Activated CD8-positive, alpha-beta memory T cell treated with anti-CD3 and anti-CD28 coated beads for 48 hours (primary cell): ENCODE measurements around the gene IRF2BPL.
A peak's percentile ranks its signal among the peaks of the same experiment; 100 is the strongest.
"Not testable (repeated sequence)": the region's sequence is repeated elsewhere in the genome, so short reads cannot be mapped to it uniquely, and the experiment has no call there.

ENCODE experiments used
- DNase-seq, 3 experiments: peaks; one replicate each; pipeline ENCODE4 v3.0.0-alpha.2; 2020; ENCODE audit warnings: low read depth in 2 of 3, low spot score in 2 of 3

IRF2BPL gene

DNA sequence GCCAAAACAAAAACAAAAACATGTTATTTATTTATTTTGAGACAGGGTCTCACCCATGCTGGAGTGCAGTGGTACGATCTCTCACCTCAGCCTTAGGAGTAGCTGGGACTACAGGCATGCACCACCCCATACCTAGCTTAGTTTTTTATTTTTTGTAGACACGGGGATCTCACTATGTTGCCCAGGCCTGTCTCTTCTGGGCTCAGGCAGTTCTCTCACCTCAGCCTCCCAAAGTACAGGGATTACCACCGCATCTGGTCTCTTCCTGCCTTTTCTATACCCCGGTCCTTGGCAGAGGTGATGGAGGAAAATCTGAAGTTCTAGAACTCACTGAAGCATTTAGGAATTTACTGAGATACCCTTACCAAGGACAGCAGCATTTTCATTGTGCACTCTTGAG, 6.8 kb upstream of the IRF2BPL start:
- DNase-seq, result no peak

DNA sequence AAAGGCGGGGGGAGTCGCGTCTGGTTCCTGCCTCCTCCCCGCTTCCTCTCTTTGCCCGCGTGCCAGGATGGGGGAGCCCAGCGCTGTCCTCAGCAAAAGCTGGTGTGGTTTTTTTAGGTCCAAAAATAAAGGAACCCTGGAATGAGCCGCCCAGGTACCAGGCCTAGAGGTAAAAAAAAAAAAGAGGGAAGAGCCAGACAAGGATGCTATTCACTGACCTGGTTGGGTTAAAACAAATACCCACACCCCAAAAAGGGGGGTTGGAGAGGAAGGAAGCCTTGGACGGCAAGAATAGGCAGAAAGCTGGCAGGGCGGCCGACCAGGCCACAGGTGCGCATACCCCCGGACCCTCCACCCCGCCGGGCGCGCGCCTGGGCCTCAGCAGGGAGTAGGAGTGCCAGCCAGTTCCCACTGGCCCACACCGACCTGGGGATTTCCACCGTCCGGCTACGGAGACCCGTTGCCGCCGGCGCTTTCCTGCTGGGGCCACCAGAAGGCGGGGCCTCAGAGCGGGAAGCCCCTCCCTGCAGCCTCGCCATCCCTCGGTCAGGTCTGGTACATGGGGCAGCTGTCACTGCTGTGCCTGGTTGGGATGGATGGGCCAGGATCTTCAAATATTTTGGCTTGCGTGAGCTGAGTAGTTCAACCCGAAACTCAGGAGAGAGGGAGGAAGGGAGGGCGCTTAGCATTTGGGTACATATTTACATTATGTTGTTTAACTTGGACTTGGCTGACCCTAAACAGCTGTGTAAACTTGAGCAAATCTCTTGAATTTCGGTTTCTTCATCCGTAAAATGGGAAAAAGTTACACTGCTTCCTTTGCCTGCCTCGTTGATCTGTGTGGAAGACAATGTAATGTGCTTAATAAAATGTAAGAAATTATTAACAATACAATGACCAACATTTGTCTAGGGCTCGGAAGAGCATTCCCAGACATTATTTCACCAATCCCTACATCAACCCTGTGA, 5.4 kb upstream of the IRF2BPL start:
- DNase-seq, result peak; percentile 61 to 81 (median 63)

DNA sequence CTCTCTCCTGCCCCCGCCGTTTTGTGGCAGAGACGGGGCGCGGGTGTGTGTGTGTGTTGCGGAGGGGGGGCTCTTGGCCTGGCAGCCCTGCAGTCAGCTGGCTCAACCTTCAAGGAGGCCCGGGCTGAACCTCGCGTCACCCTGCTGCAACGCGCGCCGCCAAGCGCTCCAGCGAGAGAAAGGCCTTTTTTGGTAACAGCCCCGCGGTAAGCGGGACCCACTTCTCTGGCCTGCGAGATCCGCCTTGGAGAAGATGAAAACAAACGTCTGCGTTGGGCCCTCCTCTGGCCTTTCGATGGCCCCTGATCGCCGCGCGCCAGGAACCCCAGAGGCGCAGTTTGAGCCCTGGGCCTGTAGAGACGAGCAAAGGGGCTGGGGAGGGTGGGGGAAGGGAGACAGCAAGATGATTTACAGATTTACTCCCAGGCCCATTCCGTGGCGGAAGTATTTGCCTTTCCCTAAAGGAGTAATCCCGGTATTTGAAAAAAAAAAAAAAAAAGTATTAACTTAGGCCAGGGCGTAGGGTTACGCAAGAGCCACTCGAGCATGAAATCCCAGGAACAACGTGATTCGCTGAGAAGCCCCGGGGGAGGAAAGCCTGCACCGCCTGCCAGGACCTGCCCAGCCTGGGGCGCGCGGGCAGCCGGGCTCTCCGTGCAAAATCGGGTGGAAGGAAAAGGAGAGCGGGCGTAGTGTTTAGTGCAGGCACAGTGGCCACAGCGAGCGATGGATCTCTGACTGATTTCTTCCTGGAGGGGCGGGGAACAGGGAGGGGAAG, 4.5 kb upstream of the IRF2BPL start:
- DNase-seq, result peak in 2 of 3 experiments; percentile 46 to 49

DNA sequence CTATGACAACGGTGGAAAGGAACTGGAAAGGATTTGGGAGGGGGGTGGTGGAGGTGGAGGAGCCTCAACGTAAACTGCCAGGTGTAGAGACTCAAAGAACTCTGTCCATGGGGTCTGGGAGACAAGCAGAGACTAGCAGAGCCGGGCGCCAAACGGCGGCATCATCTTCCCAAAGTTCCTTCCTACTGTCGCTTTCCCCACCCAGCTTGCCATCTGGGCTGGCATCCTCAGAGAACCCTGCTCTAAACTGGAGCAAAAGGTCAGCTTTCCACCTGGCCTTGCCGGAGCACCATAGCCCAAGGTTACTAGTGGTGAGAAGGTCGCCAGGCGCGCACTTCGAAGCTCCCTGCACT, 4.0 kb upstream of the IRF2BPL start:
- DNase-seq, result no peak

DNA sequence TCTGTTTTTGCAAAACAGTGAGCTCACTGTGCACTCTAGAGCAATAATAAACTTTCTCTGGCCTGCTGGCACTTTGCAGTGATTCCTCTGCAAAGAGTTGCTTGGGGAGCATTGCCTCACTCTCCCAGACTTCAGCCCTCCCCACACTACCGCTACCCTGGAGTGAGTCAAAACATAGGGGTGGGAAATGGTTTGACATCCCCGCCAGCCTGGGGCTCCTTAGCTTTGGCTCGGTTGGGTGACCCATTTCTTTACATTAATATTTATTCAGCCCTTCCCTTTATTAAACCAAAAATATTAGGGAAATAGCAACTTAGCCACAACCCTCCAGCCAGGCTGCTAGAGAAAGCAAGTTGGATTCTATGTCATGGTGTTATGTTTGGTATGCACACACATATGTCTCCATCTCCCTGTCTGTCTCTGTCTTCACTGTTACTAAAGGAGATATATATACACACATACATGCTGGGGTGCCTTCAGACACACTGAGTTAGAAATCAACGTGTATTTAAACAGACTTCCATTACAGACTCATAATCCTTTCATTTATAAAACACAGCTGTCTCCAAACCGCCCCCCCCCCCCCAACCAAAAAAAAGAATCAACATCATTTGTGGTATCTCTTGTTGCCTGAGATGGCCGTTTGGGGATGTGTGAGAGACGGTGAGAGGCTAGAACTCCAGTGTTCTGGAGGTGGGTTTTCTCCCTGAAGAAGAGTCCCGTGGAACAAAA, 3.4 kb upstream of the IRF2BPL start:
- no peak for DNase-seq

DNA sequence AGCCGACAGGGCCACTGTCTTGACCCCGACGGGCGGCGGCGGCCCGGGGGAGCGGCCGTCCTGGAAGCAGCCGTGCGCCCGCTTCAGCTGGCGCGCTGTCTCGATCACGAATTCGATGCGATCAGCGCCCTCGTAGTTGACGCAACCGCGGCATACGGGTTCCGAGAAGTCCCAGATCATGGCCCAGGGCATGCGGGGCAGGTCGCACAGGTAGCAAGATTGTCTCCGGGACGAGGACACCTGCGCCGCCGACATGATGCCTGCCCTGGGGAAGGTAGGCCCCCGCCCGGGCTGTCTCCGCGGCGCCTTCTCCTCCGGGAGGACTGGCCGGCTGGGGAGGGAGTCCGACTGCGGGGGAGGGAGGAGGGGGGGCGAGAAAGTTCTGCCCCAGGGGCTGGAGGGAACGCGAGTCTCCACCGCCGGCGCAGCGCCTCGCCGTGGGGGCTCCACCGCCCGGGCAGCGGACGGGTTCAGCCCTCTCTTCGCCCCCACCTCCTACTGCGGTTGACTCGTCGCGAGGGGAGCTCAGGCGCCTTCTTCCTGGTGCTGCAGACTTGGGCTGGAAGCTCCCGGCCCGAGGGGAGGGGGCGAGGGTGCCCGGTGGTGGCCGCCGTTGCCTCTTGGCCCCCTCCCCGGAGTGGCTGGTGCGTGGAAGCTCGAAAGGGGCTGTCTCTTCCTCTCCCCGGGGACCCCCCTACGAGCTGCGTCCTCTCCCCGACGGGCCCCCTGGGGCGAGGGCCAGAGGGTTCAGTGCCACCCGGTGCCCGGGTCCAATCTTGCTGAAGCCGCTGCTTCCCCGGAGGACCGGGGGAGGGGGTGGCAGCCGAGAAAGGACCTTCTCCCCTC, 747 bp downstream of the IRF2BPL start:
- DNase-seq, result peak; percentile 40 to 56 (median 47)

DNA sequence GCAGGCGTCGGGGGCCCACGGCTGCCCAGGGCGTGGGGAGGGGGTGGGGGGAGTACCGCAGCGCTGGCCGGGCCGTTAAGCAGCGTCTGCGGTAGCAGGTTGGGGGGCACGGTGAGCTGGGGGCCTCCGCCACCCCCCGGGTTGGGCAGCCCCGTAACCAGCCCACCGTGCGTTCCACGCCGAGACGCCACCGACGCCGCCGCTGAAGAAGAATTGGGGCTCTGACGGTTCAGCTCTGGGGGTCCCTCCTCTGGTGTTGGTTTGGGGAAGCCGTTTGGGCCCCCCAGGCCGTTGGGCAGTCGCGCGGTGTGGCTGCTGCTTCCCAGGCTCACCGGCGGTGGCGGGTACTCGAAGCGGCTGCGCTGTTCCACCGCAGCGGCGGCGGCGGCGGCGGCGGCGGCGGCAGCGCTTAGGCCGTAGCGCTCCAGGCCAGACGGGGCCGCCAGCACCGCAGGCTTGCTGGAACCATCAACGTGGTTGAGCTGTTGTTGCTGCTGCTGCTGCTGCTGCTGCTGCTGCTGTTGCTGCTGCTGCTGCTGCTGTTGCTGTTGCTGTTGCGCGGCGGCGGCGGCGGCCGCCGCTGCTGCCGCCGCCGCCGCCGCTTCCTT, 1.5 kb downstream of the IRF2BPL start:
- peak in 1 of 3 experiments; percentile 25 for DNase-seq

DNA sequence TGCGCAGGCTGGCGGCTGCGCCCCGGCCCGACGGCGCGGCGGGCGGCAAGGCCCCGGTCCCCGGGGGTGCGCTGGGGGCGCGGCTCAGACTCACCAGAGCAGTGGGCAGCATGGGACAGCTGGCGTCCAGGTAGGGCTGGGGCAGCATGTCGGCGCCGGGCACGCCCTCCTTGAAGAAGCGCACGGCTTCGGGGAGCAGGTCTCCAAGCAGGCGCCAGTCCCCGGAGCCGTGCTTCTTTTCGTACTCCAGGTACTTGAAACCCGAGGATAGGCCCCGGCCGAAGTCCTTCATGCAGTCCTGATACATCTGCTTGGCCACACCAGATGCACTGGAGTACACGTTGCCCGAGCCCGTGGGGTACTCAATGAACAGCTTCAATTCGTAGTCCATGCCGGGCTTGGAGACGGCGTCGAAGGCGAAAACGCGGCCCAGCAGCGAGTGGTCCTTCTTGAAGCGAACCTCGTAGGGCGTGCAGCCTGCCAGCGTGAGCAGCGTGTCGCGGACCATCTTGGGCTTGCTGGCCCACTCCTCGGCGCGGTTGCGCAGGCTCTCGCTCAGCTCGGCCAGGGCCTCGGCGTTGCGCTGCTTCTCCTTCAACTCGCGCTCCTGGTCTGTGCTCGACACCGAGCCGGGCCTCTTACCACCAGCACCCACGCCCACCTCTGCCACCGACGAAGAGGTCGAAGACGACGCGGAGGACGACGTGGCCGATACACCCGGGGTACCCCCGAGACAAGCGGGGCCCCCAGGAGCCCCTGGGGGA, 2.2 kb downstream of the IRF2BPL start:
- DNase-seq, result no peak

DNA sequence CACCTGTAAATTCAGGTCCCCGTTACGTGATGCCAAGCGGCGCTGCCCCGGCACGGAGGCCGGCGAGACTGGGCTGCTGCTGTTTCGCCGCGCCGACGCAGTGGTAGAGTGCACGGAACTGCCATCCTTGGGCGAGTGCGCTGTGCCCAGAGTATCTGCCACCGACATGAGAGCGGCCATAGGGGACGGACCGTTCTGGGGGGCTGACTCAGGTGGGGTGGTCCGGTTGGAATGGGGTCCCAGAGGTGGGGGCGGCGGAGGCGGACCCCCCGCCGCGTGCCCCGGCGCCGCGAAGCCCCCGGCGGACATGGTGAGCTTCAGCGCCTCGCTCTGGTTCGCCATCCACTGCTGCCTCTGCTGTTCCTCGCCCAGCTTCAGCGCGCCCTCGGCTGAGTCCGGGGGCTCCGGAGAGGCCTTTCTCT, 2.8 kb downstream of the IRF2BPL start:
- DNase-seq, result no peak

DNA sequence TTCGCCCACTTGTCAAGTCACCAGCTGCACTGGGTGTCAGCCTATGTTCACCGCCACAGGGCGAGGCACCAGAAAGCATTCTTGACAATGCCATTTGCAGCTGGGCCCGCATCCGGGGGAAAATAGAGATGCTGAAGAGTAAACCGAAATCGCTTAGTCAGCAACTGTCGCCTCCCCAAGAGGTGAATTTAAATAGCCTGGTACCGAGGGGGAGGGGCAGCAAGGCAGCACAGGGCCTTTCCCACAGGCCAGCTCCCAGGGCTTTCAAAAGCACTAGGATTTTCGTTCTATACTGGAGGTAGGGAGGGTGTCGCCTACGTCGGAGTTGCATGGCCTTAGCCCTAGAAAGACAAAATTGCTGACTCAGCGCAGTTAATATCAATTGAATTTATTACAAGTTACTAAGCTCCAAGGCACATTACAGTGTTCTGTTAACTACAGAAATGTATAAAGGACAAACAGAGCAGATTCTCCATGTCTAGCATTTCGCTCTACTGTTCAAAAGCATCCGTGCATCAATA, 4.3 kb downstream of the IRF2BPL start:
- peak in 2 of 3 experiments; percentile 29 to 51 for DNase-seq

DNA sequence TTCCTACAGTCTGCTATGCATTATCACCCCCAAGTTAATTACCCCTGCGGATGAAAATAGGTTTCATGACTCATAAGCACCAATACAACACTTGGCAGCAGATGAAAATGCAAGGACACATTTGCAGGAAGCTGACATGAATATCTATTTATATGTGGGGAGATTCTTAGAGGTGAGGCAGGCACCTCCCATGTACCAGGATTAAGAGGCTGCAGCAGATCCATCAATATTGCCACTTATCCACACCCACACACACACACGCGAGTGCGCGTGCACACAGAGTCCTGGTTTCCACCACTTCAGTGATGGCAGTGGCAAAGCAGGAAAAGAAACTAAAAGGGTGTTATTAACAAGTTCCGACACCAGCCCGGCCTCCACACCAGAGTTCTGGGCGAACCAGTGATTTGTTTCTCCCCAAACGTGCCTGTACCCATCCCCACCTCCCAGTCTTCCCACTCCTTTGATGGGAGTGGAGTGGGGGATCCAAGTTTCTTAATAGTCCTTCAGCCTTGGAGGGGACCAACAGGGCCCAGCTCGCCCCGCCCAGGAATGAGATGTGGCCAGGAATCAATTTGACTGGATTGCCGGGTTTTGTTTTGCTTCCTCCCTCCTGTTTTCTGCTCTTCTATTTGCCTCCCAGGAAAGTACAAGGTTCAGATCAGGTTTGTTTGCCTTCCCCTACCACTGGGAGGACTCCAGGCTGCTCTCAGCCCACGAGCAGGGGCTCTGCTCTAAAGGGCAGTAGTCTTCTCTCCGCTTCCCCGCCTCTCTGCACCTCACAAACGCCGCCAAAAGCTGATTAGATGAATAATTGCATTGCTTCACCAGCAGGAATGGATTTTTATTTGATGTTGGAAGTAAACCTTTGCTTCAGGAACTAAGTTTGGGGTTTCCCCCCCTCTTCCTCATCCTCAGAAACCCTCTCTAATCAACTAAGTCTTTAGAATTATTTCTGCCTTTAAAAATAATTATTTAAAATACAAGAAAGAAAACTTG, 5.2 kb downstream of the IRF2BPL start:
- no peak for DNase-seq

DNA sequence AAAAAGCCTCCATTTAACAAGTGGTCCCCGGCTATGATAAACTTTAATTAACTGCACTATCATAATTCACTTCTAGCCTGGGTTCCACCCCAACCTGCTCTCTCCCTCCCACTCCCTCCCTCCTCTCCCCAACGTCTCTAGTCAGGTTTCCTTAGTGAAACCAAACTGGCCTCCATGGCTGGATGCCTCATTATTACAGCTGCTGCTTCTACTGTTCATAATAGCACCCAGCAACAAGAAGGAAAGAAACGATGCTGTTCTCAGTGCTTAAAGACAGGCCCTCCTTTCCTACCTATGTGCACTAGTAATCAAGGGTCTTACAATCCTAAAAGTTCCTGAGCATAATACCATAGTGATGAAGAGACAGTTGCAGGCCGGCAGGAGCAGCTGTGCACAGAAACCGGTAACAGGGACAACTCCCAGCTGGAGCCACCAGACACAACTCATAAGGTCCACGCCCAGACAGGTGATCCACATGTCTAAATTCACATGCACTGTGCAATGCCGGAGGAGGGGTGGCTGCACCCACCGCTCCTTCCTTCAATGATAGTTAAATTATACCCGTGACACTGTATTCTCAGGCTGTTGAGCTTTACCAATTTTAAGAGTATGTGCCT, 6.2 kb downstream of the IRF2BPL start:
- DNase-seq, result no peak

DNA sequence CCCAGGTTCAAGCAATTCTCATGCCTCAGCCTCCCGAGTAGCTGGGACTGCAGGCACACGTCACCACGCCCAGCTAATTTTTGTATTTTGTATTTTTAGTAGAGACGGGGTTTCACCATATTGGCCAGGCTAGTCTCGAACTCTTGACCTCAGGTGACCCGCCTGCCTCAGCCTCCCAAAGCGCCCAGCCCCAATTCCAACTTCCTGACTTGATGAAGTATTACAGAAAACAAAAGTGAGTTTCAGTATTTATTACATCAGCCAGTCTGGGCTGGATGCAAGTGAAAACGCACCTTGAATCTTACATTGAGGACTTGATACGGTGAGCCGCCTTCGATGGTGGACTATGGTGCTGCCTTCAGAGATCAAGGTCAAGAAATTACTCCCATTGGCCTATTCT, 7.1 kb downstream of the IRF2BPL start:
- DNase-seq, result not testable (repeated sequence)

DNA sequence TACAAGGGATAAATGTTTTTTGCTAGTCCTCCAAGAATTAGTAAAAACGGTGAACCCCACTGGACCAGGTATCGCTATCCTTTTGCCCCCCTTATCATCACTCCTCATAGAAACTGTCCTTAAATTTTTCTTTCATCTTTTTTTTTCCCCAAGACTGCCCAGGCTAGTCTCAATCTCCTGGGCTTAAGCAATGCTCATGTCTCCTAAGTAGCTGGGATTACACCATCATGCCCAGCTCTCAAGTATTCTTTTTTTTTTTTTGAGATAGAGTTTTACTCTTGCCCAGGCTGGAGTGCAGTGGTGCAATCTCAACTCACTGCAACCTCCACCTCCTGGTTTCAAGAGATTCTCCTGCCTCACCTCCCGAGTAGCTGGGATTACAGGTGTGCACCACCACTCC, 9.7 kb downstream of the IRF2BPL start:
- DNase-seq, result no peak

DNA sequence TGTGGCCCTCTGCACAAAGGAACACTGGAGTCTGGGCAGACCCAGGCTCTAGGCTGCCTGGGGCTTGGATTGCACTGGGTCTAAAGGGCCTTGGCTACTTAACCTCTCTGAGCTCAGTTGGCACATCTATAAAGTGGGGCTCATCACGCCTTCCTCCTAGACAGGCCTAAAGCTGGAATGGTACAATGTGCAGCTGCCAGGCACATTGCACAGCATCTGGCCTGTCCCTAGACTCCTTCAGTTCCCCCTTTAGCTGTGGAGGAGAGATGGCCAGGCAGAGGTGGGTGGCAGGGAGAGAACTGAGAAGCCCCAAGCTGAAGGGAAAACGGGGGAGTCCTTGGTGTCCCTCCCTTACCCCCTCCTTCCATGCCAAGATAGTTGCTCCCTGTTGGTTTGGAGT, 10.8 kb downstream of the IRF2BPL start:
- DNase-seq, result no peak

DNA sequence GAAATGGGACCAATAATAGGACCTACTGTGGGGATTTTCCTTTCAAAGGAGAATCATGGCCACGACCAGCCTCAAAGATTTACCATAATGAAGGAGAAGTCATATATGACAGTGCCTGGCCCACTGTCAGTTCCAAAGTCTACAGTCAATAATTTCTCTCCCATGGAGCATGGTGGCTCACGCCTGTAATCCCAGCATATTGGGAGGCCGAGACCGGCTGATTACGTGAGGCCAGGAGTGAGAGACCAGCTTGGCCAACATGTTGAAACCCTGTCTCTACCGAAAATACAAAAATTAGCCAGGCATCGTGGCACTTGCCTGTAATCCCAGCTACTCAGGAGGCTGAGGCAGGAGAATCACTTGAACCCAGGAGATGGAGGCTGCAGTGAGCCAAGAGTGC, 13.8 kb downstream of the IRF2BPL start:
- no peak for DNase-seq

DNA sequence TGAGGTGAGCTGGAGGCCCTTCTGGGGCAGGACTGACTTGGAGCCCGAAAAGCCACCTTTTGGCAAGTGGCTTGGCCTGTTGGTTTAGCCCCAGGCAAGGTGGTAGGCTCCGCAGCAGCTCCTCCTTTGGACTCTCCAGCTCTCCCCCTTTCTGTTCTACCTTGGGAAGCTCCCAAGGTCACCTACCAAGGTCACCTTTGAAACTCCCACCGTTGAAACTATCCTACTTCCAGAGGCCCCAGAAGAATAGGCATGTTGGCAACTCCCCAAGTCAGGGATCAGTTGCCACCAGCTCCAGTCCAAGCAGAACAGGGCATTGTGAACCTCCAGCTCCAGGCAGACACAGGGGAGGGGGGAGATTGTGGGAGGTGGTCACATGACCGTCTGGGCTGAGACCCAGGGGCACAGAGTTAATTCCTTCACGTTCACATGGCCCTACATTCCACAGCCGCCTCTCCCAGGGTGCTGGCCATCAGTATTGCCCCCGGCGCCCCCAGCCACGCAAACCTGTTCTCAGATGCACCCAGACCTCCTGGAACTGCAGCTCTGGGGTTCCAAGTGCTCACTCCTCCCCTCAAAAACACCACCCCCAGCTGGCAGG, 14.4 kb downstream of the IRF2BPL start:
- DNase-seq, result no peak
